Activated T-helper 1 cell treated with Interleukin-2 at 50 U/mL for 16 hours (primary cell): Measurements from ENCODE around the gene C1orf115.
"Not testable (repeated sequence)": the region's sequence is repeated elsewhere in the genome, so short reads cannot be mapped to it uniquely, and the experiment has no call there.

Experiments used
- DNase-seq: peaks from one replicate; pipeline ENCODE4 v3.0.0-alpha.2; 2020; ENCODE audit warnings: low read depth

Gene C1orf115, protein sequence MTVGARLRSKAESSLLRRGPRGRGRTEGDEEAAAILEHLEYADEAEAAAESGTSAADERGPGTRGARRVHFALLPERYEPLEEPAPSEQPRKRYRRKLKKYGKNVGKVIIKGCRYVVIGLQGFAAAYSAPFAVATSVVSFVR

DNA sequence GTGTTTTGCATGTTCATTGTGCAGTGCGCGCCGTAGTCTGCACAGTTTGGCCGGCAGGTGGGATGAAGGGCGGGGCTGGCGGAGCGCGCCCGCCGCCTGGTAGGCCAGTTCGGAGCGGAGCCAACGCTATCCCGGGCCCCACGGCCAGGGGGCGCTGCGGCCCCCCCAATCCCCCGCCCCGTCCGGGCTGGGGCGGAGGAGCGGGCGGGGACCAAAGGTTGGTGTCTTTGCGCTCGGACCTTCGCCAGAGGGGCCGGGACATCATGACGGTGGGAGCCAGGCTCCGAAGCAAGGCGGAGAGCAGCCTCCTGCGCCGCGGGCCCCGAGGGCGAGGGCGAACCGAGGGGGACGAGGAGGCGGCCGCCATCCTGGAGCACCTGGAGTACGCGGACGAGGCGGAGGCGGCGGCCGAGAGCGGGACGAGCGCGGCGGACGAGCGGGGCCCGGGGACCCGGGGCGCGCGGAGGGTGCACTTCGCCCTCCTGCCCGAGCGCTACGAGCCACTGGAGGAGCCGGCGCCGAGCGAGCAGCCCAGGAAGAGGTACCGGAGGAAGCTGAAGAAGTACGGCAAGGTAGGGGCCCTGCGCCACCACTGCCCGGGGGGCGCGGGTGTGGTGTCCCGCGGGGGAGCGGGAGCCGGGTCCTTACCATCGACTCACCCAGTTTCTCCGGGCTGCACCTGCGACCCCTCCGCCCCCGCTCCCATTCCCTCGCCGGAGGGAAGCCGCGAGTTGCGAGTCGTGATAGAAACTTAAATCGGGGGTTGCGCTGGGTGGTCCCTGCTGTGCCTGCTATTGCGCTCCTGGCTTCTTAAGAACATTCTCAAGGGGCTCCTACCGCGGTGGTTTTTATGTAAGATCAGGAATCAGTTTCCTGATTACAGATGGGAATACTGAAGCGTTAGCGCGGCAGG, at the start of gene C1orf115:
Gene C1orf115 (plus strand): TSS at position 224 of the 913 bp plus-strand sequence. CDS start 40 bp downstream, at position 264.
- peak; percentile 64 for DNase-seq

DNA sequence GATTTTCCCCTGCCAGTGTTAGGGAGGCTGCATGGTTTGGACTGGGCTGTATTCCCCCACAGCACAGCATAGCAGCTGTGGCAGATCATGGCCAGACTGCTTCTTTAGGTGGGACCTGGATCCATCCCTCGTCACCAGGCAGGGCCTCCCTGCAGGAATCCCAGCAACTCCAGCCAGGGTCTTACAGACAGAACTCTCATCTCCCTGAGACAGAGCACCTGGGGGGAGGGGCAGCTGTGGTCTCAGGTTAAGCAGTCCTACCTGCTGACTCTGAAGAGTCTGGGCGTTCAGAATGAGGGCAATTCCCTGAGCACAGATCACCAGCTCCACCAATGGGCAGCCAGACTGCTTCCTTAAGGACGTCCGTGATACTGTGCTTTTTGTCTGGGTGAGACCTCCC, 47.9 kb upstream of the C1orf115 start:
- no peak for DNase-seq

DNA sequence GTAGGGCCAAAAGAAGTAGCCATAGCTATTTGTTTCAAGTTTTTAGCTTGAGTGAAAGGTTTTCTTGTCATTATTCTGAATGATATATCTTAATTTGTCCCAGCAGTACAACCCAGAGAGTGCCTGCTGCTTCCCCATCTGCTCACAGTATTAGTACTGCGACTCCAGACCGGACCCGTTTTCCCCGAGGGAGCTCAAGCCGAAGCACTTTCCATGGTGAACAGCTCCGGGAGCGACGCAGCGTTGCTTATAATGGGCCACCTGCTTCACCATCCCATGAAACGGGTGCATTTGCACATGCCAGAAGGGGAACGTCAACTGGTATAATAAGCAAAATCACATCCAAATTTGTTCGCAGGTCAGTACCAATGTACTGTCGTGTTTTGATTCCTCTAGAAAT, 37.2 kb upstream of the C1orf115 start:
- DNase-seq = no peak

DNA sequence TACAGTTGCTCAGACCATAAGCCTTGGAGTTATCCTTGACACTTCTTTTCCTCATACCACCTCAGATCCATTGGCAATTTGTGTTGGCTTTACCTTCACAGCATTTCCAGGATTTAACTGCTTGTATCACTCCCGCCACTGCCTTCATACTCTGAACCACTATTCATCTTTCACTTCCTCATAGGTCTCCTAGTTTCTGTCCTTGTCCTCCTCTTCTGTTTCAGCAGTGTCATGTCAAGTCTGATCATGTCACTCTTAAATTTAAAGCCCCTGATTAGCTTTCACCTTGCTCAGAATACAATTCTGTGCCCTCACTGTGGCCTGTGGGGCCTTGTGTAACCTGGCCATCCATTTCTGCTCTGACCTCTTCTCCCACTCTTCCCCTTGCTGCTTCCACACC, 34.7 kb upstream of the C1orf115 start:
- no peak for DNase-seq

DNA sequence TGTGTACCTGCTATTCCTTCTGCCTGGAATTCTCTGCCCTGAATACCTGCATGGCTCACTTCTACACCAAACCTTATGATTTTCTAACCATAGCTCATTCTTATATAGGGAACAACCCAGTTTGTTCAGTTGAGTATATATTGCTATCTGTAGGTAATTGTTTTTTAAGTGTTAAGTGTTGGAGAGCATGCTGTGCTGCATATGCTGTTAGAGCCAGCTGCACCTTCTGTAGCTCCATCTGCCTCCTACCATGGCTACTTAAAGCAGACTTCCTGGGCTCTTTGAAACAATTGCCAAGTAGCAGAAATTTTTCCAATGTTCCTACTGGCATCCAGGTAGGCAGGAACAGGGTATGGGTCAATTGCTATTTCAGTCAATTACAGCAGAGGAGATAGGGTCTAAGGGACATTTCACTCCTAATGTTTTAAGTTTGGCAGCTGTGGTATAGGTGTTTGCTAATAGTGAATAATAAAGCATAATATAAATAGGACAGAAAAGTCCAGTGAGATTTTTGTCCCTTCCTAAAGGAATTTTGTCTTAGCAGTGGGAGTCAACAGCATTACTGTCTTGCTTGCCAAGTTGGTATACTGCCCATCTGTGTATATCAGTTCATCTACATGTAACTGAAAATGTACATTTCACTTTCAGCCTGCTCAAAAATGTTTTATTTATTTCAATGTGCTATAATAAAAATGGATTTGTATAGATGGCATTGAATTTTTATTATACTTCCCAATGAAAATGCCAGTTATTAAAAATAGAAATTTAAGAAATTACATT, 34.0 kb upstream of the C1orf115 start:
- DNase-seq = no peak

DNA sequence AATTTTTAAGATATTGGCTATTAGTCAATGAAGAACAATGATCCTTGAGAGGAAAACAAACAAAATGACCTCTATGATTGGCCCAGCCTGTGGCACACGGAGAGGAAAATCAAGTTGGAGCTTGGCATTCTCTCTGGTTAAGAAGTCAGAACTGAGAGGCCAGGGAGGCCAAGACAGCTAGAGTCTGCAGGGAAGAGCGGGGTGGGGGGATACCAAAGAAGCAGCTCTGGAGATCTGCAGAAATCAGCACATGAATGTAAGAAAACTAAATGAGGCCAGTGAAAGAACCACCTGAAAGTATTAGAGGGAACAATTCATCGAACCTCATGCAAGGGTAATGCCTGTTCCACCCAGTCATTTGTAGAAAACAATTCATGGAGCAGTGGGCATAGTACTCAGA, 23.8 kb upstream of the C1orf115 start:
- no peak for DNase-seq

- no peak for DNase-seq
Observed at GRCh38 chr1:220669005-220669404, 21.2 kb upstream of the C1orf115 start.

- no peak for DNase-seq
Observed at GRCh38 chr1:220670365-220670764, 19.8 kb upstream of the C1orf115 start.

- no peak for DNase-seq
Observed at GRCh38 chr1:220673921-220674320, 16.2 kb upstream of the C1orf115 start.

GRCh38 chr1:220677251-220677650, 12.9 kb upstream of the C1orf115 start:
- no peak for DNase-seq

- DNase-seq = no peak
Observed at GRCh38 chr1:220680085-220680687, 10.0 kb upstream of the C1orf115 start.

- no peak for DNase-seq
Observed at GRCh38 chr1:220681220-220681880, 8.8 kb upstream of the C1orf115 start.

GRCh38 chr1:220682901-220683576, 7.1 kb upstream of the C1orf115 start:
- no peak for DNase-seq

- not testable (repeated sequence) for DNase-seq
Observed at GRCh38 chr1:220683716-220684115, 6.4 kb upstream of the C1orf115 start.

DNA sequence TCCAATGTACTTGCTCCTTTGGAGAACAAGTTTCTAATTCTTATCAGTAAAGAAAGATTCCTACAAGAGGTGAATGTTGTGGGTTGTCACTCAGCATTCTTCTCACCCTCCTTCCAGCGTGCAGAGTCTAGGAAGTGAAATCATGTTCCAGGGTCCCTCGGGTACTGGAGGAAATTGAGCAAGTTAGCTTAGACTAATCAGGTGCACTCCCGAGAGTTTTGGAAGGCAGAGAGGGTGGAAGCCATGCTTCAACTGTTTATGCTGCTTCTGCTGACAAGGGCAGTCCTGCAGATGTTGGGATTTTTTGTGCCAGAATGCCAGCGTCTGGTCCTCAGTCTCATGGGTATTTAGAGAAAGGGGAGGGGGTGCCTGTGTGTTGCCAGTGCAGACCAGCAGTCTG, 5.3 kb upstream of the C1orf115 start:
- DNase-seq = no peak

GRCh38 chr1:220685879-220686278, 4.3 kb upstream of the C1orf115 start:
- DNase-seq = no peak

GRCh38 chr1:220687809-220688208, 2.4 kb upstream of the C1orf115 start:
- no peak for DNase-seq

DNA sequence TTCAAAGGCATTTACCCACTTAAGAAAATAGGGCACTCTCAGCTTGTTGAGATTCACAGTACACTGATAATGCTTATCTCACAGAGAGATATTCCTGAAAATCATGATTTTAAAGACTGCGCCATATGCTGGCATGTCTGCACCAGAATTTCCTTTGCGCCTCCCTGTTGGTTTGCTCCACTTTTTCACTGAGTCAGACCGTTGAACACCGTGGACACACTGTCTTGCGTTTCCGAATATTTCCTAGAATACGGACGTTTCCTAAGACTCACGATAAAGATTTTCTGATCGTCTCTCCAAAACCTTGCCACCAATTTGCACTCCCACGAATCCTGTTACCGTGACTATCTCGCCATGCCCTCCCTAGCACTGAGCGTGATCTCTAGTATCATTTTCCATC, 497 bp upstream of the C1orf115 start:
- DNase-seq = no peak

GRCh38 chr1:220691053-220691684, 1.0 kb downstream of the C1orf115 start:
- no peak for DNase-seq

- DNase-seq = no peak
Observed at GRCh38 chr1:220692436-220693228, 2.5 kb downstream of the C1orf115 start.
